ENCODE measurements around the gene MARF1. TPM values are rescaled to one million over a fixed set of nuclear protein-coding genes. Genes with fewer than 3 reads are reported as not detected.

Gene MARF1
- total and polyA plus RNA-seq, 4 donors: 7.0 to 19.8 (median 12.6) TPM

DNA sequence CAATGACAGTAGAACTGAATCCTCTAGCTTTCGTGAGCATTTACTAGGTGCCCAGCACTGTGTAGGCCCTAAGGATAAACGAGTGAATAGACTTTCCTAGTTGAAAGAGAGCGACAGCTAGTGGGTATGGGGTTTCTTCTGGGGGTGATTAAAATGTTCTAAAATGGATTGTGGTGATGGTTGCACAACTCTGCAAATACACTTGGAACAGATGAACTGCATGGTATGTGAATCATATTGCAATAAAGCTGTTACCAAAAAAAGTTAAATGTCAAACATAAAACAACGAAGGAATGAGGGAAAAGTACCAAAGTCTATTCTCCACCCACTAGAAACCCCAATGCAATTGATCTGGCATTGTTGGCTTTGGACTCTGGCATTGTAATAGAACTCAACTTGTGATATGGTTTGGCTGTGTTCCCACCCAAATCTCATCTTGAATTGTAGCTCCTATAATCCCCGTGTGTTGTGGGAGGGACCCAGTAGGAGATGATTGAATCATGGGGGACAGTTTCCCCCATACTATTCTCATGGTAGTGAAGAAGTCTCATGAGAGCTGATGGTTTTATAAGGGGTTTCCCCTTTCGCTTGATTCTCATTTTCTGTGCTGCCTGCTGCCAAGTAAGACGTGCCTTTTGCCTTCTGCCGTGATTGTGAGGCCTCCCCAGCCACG is 70.5 kb downstream of the MARF1 start:
- H3K27ac ChIP-seq (ENCODE audit: low read depth in 1 of 2, low read length in 2 of 2): peak overlapping the region; percentile 23 to 47
- no peak overlapping the region for H3K9ac ChIP-seq (ENCODE audit: low read depth in 1 of 2, low read length in 2 of 2)
- H3K9me3 ChIP-seq (ENCODE audit: control insufficient read depth in 4 of 4, low read length in 3 of 4): no peaks in the 10 kb centered on the region
- H3K27me3 ChIP-seq (ENCODE audit: control insufficient read depth in 4 of 4, insufficient read depth in 4 of 4, low read length in 3 of 4): no peaks in the 10 kb centered on the region
- no peak for DNase-seq (ENCODE audit: low spot score)
- TF ChIP-seq, protein P1, sequence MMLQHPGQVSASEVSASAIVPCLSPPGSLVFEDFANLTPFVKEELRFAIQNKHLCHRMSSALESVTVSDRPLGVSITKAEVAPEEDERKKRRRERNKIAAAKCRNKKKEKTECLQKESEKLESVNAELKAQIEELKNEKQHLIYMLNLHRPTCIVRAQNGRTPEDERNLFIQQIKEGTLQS (IDR thresholded peaks at IDR 0.05): no peak
- peak; percentile 80 to 83 for TF ChIP-seq HNF4A (conservative IDR thresholded peaks at IDR 0.05)
- TF ChIP-seq JUND (IDR thresholded peaks at IDR 0.05): peak in 1 of 2 donors; percentile 48
- TF ChIP-seq RXRA (IDR thresholded peaks at IDR 0.05): peak; percentile 14 to 70
- no peak for TF ChIP-seq REST (IDR thresholded peaks at IDR 0.05)
- TF ChIP-seq NR2F2 (IDR thresholded peaks at IDR 0.05): peak; percentile 12
- TF ChIP-seq CTCF (IDR thresholded peaks at IDR 0.05; ENCODE audit: low read depth, low read length, missing input control): no peak
- peak; percentile 68 for TF ChIP-seq SP1 (IDR thresholded peaks at IDR 0.05)
- TF ChIP-seq, protein P2, sequence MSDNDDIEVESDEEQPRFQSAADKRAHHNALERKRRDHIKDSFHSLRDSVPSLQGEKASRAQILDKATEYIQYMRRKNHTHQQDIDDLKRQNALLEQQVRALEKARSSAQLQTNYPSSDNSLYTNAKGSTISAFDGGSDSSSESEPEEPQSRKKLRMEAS (IDR thresholded peaks at IDR 0.05): peak; percentile 14
- TF ChIP-seq FOXA1 (IDR thresholded peaks at IDR 0.05): no peak
- TF ChIP-seq FOXA2 (IDR thresholded peaks at IDR 0.05): no peak
- no peak for TF ChIP-seq ZBTB33 (IDR thresholded peaks at IDR 0.05)
- peak; percentile 10 to 17 for TF ChIP-seq RAD21 (IDR thresholded peaks at IDR 0.05)
- TF ChIP-seq TAF1 (conservative IDR thresholded peaks at IDR 0.05): no peak
- TF ChIP-seq EGR1 (IDR thresholded peaks at IDR 0.05; ENCODE audit: low read depth in 2 of 2): no peak
- TF ChIP-seq YY1 (IDR thresholded peaks at IDR 0.05): peak; percentile 45
- TF ChIP-seq GABPA (IDR thresholded peaks at IDR 0.05 in 1 of 2, conservative IDR thresholded peaks at IDR 0.05 in 1 of 2): no peak
- TF ChIP-seq HNF4G (IDR thresholded peaks at IDR 0.05): peak; percentile 71
- H3K4me1 ChIP-seq (ENCODE audit: control insufficient read depth in 4 of 4, insufficient read depth in 4 of 4, low read length in 3 of 4): peaks cover 4 to 41% (median 22%) of the 10 kb centered on the region in 4 donors
- WGBS: 35% methylated on average over 9 of the region's 9 CpGs
- H3K4me3 ChIP-seq (ENCODE audit: low read depth in 1 of 3, low read length in 3 of 3): no peak overlapping the region
- H3K36me3 ChIP-seq (ENCODE audit: control insufficient read depth in 4 of 4, insufficient read depth in 3 of 4, low read depth in 1 of 4, low read length in 3 of 4): peaks cover 0 to 4% (median 3%) of the 10 kb centered on the region in 4 donors
